GM19023 (cell line): ENCODE results near the gene CDK5RAP2.

Source experiments
- ATAC-seq: cut with Tn5 transposase; IDR thresholded peaks from one replicate; pipeline ENCODE4 v1.9.1; 2021; ENCODE audit warnings: mild to moderate bottlenecking, moderate library complexity; ENCODE audit not compliant: unreplicated experiment

The CDK5RAP2 gene

DNA sequence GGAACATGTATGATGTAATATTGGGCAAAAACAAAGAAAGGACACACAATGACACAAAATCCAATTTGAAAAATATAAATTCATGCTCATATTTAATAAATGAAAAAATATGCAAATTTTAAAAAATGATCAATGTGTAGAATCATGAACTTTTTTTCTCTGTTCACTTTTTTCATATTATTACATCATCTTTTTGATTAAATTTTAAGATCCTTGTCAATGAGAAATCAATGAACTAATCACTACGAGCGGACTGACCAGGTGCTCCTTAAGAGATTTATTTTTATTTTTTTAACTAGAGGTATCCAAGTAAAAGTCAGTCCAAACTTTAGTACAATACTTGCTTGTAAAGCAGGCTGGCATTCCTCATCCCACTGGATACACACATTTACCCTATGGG is 174.1 kb downstream of the CDK5RAP2 start:
- ATAC-seq, result no peak

- ATAC-seq, result no peak
Observed at GRCh38 chr9:120405134-120405533, 174.8 kb downstream of the CDK5RAP2 start.

DNA sequence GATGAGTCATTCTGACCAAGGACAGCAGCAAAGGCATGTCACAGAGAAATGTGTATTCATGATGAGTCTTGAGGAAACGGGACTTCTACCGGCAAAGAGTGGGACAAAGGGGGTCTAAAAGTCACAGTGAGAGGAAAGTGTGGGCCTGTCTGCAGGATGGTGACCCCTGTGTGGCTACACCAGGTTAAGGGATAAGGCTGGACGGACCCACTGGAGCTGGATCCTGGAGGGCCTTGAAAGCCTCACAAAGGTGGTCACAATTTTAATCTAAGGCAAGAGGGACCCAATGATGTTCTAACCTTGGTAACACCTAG is 176.5 kb downstream of the CDK5RAP2 start:
- ATAC-seq, result no peak

GRCh38 chr9:120402741-120403542 is 177.0 kb downstream of the CDK5RAP2 start:
- no peak for ATAC-seq

DNA sequence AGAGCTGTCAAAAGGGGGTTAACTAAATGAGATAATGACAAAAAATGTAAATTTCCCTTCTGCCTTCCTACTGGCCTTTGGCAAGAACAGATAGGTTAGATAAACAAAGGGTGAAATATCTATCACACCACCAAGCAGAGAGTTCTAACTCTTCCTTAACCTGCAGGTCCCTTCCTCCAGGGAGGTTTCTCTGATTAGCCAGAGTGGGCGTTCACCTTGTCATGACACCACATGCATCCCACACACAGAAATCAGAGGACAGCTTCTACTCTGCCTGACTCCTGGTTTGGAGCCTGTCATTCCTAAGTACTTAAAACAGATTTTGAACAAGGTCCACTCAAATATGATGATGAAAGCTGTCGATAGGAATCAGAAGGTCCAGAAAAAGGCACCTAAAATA is 180.0 kb downstream of the CDK5RAP2 start:
- no peak for ATAC-seq

- no peak for ATAC-seq
Observed at GRCh38 chr9:120398286-120398685, 181.7 kb downstream of the CDK5RAP2 start.

- no peak for ATAC-seq
Observed at GRCh38 chr9:120397453-120397852, 182.5 kb downstream of the CDK5RAP2 start.

DNA sequence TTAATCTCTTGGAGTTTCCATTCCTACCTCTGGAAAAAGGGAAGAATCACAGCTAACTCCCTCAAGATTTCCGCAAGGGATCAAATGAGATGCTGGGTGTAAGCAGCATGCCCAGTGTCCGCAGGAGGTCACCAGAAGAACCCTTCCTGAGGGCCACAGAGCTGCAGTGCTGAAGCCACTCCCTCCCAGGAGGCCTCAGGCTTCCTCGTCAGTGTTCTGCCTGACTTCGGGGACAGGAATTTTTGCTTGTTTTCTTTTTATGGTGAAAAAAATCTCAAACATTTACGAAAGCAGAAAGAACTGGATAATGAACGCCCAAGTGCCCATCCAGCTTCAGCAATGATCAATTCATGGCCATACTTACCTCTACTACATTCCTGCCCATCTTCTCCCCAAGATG is 183.0 kb downstream of the CDK5RAP2 start:
- ATAC-seq, result no peak

DNA sequence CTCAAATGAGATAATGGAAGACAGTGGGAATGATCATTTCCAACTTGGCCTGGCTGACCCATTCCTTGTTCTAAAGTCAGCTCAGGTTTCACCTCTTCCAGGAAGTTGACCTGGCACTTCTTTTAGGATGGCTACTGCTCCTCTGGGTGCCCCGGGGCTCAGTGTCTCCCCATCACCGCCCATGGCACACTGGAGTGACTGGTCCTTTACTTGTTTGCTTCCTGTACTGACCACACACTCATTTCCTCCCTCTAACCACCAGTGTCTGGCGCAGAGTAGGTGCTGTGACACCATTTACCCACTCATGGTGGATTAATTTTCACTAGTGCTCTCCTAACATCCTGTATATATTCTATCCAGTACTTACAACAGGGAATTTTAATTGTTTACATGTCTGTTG is 183.5 kb downstream of the CDK5RAP2 start:
- no peak for ATAC-seq

- ATAC-seq, result no peak
Observed at GRCh38 chr9:120395376-120395775, 184.6 kb downstream of the CDK5RAP2 start.

DNA sequence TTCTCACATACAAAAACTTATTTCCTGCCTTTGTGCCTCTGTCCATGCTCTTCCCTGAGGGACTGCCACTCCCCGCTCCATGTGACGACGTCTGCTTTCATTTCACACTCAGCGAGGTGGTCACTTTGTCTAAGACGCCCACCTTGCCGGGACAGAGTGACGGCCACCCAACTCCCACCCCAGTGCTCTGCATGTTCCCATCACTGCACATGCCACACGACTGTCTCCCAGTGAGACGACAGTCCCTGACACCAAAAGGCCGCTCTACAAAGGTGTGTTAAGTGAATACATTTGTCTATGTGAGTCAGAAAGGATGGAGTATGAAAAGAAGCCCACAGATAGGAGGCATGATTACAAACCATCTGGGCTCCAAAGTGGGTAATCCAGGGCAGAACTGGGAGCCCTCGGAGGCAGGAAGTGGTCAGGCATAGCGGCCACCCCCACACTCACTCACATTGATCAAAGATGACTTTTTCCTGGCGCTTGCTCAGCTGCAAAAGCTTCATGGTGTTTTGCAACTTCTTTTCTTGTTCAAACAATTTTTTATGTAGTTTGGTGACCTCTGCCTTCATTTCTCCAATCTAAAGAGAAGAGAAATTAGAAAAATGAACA is 185.8 kb downstream of the CDK5RAP2 start:
- ATAC-seq, result no peak

DNA sequence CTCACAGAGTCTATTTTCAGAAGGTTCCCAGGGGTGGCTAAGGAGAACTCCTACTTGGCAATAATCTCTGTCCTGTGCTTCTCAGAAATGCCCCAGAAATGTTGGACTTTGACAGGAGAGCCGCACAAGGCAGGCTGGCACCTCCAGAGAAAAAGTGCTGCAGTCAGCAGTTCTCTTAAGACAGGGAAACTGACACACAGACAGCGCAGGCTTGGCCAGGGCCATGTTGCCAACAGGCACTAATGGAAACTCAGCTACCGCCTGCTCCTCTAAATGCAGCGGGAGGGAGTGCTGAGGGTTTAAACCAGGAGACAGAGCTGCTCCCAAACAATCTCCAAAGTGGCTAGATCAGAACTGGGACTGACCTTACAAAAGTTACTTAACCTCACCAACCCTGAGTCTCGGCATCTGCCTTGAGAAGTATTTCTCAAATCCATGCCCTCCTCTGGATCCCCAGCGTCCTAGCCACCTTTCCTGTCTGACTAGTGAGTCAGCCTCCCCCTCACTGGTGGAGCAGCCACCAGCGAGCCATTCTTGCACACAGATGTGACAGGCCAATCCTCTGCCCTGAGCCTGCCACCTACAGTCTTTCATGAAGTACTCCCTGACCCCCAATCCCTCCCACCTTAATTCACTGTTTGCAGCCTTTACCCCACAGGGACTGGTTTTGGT is 186.4 kb downstream of the CDK5RAP2 start:
- no peak for ATAC-seq

DNA sequence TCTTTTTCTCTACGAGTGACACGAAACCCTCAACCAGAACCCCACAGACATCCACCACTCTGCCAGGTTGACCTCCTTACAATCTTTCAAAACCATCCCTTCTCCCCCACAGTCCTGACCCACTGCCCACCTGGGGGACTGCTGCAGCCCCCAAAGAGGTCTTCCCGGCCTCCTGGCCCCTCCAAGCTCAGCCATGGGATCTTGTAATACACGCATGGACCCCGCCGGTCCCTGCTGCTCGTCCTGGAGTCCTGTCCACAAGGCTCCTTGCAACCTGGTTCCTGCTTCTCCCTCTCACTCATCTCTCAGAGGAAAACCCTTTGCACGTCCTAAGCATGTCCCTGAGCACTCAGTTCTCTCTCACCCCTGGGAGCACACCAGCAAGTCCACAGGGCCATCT is 187.3 kb downstream of the CDK5RAP2 start:
- ATAC-seq, result no peak

- no peak for ATAC-seq
Observed at GRCh38 chr9:120392245-120392644, 187.7 kb downstream of the CDK5RAP2 start.

DNA sequence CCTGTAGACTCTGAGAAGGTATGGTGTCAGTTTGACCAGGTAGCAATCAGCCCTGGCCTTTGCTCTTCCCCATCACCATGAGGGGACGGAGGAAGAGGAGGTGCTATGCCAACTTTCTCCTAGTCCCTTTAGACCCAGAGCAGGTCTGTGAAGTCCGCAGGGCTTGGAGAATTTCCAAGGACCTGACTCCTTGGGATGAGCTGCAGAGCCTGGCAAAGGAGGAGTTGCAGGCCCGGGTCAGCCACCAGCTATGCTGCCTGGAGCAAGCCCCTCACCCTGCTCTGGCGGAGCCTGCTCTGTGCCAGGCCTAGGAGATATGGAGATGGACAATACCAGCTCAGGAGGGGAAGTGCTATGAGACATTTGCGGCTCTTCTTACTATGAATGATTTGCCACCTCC is 188.3 kb downstream of the CDK5RAP2 start:
- no peak for ATAC-seq

DNA sequence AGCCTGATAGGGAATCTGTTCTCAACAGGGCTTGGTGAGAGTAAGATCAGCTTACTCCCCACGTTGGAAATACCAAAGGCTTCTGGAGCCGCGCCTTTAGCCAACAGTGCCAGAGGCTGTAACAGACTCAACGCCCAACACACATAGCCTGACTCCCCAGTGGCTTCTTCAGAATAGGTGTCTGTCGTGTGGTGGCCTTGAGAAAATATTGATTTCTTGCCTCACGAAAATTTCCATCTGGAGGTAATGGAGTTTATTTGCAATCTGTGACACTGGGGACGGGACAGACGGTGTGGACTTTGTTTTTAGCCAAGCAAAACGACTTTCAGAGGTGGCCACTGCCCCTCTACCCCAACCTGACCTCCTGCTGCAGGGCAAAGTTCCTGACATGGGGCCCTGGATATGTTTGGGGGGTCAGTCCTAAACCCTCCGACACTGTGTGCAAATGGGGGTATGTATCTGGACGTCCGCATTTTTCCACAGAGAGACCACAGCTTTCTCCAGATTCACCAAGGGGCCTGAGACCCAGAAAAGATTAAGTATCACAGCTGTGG is 189.3 kb downstream of the CDK5RAP2 start:
- ATAC-seq, result no peak

GRCh38 chr9:120389867-120390266 is 190.1 kb downstream of the CDK5RAP2 start:
- ATAC-seq, result no peak

GRCh38 chr9:120389300-120389699 is 190.7 kb downstream of the CDK5RAP2 start:
- ATAC-seq, result no peak

GRCh38 chr9:120388003-120388855 is 191.7 kb downstream of the CDK5RAP2 start:
- ATAC-seq, result no peak

DNA sequence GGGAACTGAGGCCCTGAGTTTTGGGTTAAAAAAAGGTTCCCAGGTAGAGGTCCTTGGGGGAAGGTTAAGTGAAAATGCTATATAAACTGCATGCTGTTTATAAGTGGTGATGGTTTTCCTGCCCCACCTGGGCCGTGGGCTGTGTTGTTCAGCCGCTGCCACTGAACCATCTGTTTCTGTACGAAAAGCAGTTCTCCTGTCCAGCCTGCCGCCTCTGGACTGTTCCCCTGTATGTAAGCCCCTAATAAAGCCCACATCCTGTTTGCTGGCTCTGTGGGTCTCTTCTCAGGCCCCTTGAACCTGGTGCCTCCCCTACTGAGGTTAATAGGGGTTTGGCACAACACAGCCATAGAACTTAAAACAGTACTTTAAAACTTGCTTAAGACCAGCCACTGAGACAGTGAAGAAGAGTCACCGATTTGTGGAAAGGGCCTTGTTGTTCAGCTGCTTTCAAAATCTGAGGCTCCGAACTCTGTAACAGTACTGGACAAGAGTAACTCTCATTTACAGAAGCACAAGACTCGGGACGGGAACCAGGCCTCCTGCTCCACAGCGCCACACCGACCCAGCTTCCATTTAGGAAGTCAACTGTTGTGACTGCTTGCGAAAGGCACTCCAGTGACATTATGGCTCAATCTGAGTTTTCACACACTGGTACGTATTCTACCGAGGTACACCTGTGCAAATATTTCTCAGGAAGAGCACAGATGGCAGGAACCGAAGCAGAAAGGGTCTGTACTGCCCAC is 192.5 kb downstream of the CDK5RAP2 start:
- ATAC-seq, result no peak
